Panc1 (cell line): Measurements from ENCODE around the gene CDC14B. TPM values are rescaled to one million over a fixed set of nuclear protein-coding genes. Genes with fewer than 3 reads are reported as not detected.

Experiments used
- ATAC-seq: fragments of 200-7000 bp; cut with Tn5 transposase; 2 replicates; pipeline ENCODE4 v1.9.1; 2020; ENCODE audit warnings: mild to moderate bottlenecking, moderate library complexity
- BruUV-seq: library from RNA; stranded (reverse); fragments of 400-500 nt; replicated peaks from 2 replicates; lab custom pipeline; 2021; lab: Mats Ljungman, UMichigan
- CTCF ChIA-PET: fragments of 300-600 bp; sonication (Branson Sonifier 250); formaldehyde crosslinking; loops from one replicate; lab custom pipeline; 2022; ENCODE audit warnings: antibody characterized with exemption; lab: Charles Lee
- POLR2A ChIA-PET: fragments of 300-600 bp; sonication (Branson Sonifier 250); formaldehyde crosslinking; loops from one replicate; lab custom pipeline; 2022; ENCODE audit warnings: antibody characterized with exemption; lab: Charles Lee
- DNase-seq: peaks from one replicate; pipeline ENCODE4 v3.0.0-alpha.2; 2010; ENCODE audit warnings: low read depth, low spot score
- H3K27ac ChIP-seq: 2 replicates; pipeline ENCODE4 v1.5.1; 2011; ENCODE audit warnings: mild to moderate bottlenecking, low read length, inconsistent platforms
- H3K27me3 ChIP-seq: fragments of 200-500 bp; sonication (Bioruptor generic); 2 replicates; pipeline ENCODE4 v1.6.0; 2014; ENCODE audit warnings: low read length, inconsistent platforms; ENCODE audit not compliant: control insufficient read depth, insufficient read depth
- H3K36me3 ChIP-seq: fragments of 200-500 bp; sonication (Bioruptor generic); 2 replicates; pipeline ENCODE4 v1.5.1; 2014; ENCODE audit warnings: inconsistent platforms, mild to moderate bottlenecking, low read length, moderate library complexity; ENCODE audit not compliant: control insufficient read depth, insufficient read depth
- H3K4me1 ChIP-seq: 2 replicates; pipeline ENCODE4 v1.5.1; 2011; ENCODE audit warnings: inconsistent platforms, mild to moderate bottlenecking, low read length, moderate library complexity; ENCODE audit not compliant: control insufficient read depth, insufficient read depth
- H3K4me3 ChIP-seq, 2 experiments: 2 replicates each; pipeline ENCODE4 v1.5.1; 2011 to 2012; ENCODE audit warnings: low read depth in 2 of 2, low read length in 2 of 2, mild to moderate bottlenecking in 2 of 2, inconsistent platforms in 1 of 2, moderate library complexity in 1 of 2
- H3K9me3 ChIP-seq: fragments of 200-500 bp; sonication (Bioruptor generic); 2 replicates; pipeline ENCODE4 v1.5.1; 2014; ENCODE audit warnings: low read depth, mild to moderate bottlenecking, inconsistent platforms, low read length, moderate library complexity; ENCODE audit not compliant: control insufficient read depth, insufficient read depth
- POLR2AphosphoS5 ChIP-seq: IDR thresholded peaks from 2 replicates; pipeline ENCODE4 v1.6.1; 2012; ENCODE audit warnings: mild to moderate bottlenecking, low read depth, low read length, moderate library complexity
- SIN3A ChIP-seq: IDR thresholded peaks from 2 replicates; pipeline ENCODE4 v1.6.1; 2012; ENCODE audit warnings: low read depth, mild to moderate bottlenecking, low read length, moderate library complexity, borderline replicate concordance; ENCODE audit not compliant: insufficient read depth
- TCF7L2 ChIP-seq: IDR thresholded peaks from 2 replicates; pipeline ENCODE4 v1.6.1; 2011; ENCODE audit warnings: mild to moderate bottlenecking, low read depth, low read length, inconsistent platforms
- in situ Hi-C: cut with HindIII; loops from 2 replicates; pipeline ENCODE4 v1.10.0; 2016; ENCODE audit warnings: low sequenced_read_pairs, low pct_unique_long_range_greater_than_20kb
- intact Hi-C: fragments of 100-400 bp; cut with micrococcal nuclease; formaldehyde crosslinking; loops from one replicate; pipeline ENCODE4 v1.10.0; 2022; ENCODE audit not compliant: unreplicated experiment
- total RNA-seq: library from RNA; stranded (reverse); gene quantifications from one replicate; pipeline ENCODE4 v1.2.1, GENCODE V29; 2021; ENCODE audit not compliant: unreplicated experiment
- TF ChIP-seq, protein P1 (sequence below): fragments of 450-650 bp; IDR thresholded peaks from 2 replicates; pipeline ENCODE4 v1.5.1; 2017; ENCODE audit warnings: mild to moderate bottlenecking
- TF ChIP-seq, protein P2 (sequence below), 2 experiments: IDR thresholded peaks; 2 replicates each; pipeline ENCODE4 v1.6.1; 2011 to 2012; ENCODE audit warnings: low read depth in 2 of 2, control low read depth in 1 of 2, low read length in 1 of 2, mild to moderate bottlenecking in 1 of 2, moderate library complexity in 1 of 2; ENCODE audit not compliant: insufficient read depth in 1 of 2

Gene CDC14B
- total RNA-seq, 1 experiment from 2014 or later, result 11.8 TPM

- ATAC-seq (peak; percentile 95), DNase-seq (no peak)
- TF ChIP-seq, protein P1, sequence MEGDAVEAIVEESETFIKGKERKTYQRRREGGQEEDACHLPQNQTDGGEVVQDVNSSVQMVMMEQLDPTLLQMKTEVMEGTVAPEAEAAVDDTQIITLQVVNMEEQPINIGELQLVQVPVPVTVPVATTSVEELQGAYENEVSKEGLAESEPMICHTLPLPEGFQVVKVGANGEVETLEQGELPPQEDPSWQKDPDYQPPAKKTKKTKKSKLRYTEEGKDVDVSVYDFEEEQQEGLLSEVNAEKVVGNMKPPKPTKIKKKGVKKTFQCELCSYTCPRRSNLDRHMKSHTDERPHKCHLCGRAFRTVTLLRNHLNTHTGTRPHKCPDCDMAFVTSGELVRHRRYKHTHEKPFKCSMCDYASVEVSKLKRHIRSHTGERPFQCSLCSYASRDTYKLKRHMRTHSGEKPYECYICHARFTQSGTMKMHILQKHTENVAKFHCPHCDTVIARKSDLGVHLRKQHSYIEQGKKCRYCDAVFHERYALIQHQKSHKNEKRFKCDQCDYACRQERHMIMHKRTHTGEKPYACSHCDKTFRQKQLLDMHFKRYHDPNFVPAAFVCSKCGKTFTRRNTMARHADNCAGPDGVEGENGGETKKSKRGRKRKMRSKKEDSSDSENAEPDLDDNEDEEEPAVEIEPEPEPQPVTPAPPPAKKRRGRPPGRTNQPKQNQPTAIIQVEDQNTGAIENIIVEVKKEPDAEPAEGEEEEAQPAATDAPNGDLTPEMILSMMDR, result no peak; the same call in 1 of the 2 replicates
- TF ChIP-seq POLR2AphosphoS5, result no peak
- TF ChIP-seq SIN3A, result no peak
- TF ChIP-seq, protein P2, sequence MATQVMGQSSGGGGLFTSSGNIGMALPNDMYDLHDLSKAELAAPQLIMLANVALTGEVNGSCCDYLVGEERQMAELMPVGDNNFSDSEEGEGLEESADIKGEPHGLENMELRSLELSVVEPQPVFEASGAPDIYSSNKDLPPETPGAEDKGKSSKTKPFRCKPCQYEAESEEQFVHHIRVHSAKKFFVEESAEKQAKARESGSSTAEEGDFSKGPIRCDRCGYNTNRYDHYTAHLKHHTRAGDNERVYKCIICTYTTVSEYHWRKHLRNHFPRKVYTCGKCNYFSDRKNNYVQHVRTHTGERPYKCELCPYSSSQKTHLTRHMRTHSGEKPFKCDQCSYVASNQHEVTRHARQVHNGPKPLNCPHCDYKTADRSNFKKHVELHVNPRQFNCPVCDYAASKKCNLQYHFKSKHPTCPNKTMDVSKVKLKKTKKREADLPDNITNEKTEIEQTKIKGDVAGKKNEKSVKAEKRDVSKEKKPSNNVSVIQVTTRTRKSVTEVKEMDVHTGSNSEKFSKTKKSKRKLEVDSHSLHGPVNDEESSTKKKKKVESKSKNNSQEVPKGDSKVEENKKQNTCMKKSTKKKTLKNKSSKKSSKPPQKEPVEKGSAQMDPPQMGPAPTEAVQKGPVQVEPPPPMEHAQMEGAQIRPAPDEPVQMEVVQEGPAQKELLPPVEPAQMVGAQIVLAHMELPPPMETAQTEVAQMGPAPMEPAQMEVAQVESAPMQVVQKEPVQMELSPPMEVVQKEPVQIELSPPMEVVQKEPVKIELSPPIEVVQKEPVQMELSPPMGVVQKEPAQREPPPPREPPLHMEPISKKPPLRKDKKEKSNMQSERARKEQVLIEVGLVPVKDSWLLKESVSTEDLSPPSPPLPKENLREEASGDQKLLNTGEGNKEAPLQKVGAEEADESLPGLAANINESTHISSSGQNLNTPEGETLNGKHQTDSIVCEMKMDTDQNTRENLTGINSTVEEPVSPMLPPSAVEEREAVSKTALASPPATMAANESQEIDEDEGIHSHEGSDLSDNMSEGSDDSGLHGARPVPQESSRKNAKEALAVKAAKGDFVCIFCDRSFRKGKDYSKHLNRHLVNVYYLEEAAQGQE (IDR thresholded peaks at IDR 0.05; ENCODE audit: insufficient read depth in 1 of 2, low read depth in 2 of 2, low read length in 1 of 2), result no peak
- TF ChIP-seq TCF7L2, result no peak
- ChIA-PET POLR2A (interaction anchor here (0.6 to 0.7 kb wide), 2 partner anchors 24 to 290 kb away, joined by 3 to 4 read pairs; no protein-coding TSS in a partner anchor), CTCF (no interaction called here)
- H3K27ac ChIP-seq, result peak within 1 kb of the TSS; percentile 80
- in situ Hi-C loops (no loop called here), intact Hi-C loops (no loop called here)
- H3K4me3 ChIP-seq, result peak within 1 kb of the TSS; percentile 62 to 77
- BruUV-seq, result no TSS peak
- H3K9me3 ChIP-seq, result no peaks in the 10 kb centered on the region
- H3K4me1 ChIP-seq, result peaks cover 2% of the 10 kb centered on the region; the same call in 1 of the 2 replicates
- H3K36me3 ChIP-seq, result no peaks in the 10 kb centered on the region
- H3K27me3 ChIP-seq, result no peaks in the 10 kb centered on the region
These were observed 35.7 kb upstream of the CDC14B start, which contains the start of gene PRXL2C for GRCh38 chr9:96655198-96655851. TSS of gene PRXL2C (minus strand) at chr9:96655317. CDS start at chr9:96655281, 36 bp downstream.

DNA sequence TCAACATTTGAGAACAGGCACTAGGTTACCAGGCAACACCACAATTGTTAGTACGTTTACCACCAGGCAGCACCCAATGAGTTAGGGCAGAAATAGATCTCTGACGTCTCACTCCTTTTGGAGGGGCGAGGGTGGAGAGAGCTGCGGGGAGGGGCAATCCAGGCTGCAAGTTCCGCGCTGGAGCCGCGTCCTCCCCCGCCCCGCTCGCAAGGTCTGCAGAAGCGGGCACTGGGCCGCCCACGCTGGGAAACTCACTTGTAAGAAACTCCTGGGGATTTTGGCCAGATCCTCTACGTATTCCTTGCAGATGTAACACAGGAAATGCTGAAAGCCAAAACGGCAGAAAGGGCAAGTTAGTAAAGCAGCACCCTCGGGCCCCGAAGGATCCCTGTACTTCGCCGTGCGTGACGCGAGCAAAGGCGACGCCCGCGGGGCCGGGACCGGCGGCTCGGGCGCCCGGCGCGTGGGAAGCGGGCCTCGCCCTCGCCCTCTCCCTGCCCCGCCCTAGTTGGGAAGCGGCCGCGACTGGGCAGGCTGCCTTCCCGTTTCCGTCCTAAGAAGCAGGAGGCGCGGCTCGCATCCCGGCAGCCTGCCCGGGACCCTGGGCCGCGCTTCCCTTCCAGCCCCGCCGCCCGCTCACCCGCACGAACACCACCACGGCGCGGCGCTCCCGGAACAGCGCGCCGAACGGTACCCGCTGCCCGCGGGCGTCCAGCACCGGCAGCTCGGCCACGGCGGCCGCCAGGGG lies 35.0 kb upstream of the CDC14B start:
- no TSS peak for BruUV-seq

More for the DNA sequence above, 35.0 kb upstream of the CDC14B start:
- CTCF ChIA-PET, result no interaction called here
- Histone ChIP-seq H3K36me3 (no peaks in the 10 kb centered on the region), H3K4me3 (peak overlapping the region; percentile 62 to 77), H3K27me3 (no peaks in the 10 kb centered on the region), H3K27ac (peak overlapping the region; percentile 54), H3K9me3 (no peaks in the 10 kb centered on the region), H3K4me1 (peaks cover 2% of the 10 kb centered on the region; the same call in 1 of the 2 replicates)
- POLR2A ChIA-PET, result no interaction called here
- intact Hi-C loops (no loop called here), in situ Hi-C loops (no loop called here)
- ATAC-seq (peak; percentile 83), DNase-seq (no peak)
- TF ChIP-seq TCF7L2 (no peak), POLR2AphosphoS5 (no peak), SIN3A (no peak)
- TF ChIP-seq, protein P1, result peak; percentile 35; the same call in 1 of the 2 replicates
- TF ChIP-seq, protein P2 (IDR thresholded peaks at IDR 0.05; ENCODE audit: insufficient read depth in 1 of 2, low read depth in 2 of 2, low read length in 1 of 2), result no peak
